Naive thymus-derived CD8-positive, alpha-beta T cell (primary cell): ENCODE data around the gene LIMCH1. TPM values are rescaled to one million over a fixed set of nuclear protein-coding genes. Genes with fewer than 3 reads are reported as not detected.
"Not testable (repeated sequence)": the region's sequence is repeated elsewhere in the genome, so short reads cannot be mapped to it uniquely, and the experiment has no call there.

Experiments
- ATAC-seq, 2 donors: fragments of 150-1000 bp; cut with Tn5 transposase in 1 of 2; sonication (Bioruptor Pico), chemical (Tn5 transposase) in 1 of 2; 1 replicate in 1 of 2; 2 replicates in 1 of 2; pipeline ENCODE4 v1.10.0; 2021; ENCODE audit warnings: mild to moderate bottlenecking in 2 of 2, moderate library complexity in 2 of 2
- POLR2A ChIA-PET: fragments of 350-600 bp; sonication (Branson Sonifier 250); formaldehyde crosslinking; loops from one replicate; lab custom pipeline; 2021; ENCODE audit warnings: antibody characterized with exemption; lab: Charles Lee
- DNase-seq, 10 donors: peaks; one replicate each; pipeline versions ENCODE4 v3.0.0 to v3.0.0-alpha.2; 2020 to 2022
- H3K27ac Mint-ChIP-seq, 10 donors: one replicate each; pipeline ENCODE4 v1.8.0; 2020 to 2022; ENCODE audit warnings: mild to moderate bottlenecking in 10 of 10, mixed read lengths in 10 of 10, moderate library complexity in 4 of 10, inconsistent platforms in 1 of 10
- H3K27me3 Mint-ChIP-seq, 5 donors: one replicate each; pipeline ENCODE4 v1.8.0; 2021 to 2022; ENCODE audit warnings: mixed read lengths in 5 of 5
- H3K36me3 Mint-ChIP-seq, 3 donors: one replicate each; pipeline ENCODE4 v1.8.0; 2020 to 2022; ENCODE audit warnings: mixed read lengths in 3 of 3, mild to moderate bottlenecking in 2 of 3, inconsistent platforms in 1 of 3
- H3K4me1 Mint-ChIP-seq, 4 donors: one replicate each; pipeline ENCODE4 v1.8.0; 2021 to 2022; ENCODE audit warnings: mixed read lengths in 4 of 4
- H3K4me3 Mint-ChIP-seq, 10 donors: one replicate each; pipeline ENCODE4 v1.8.0; 2020 to 2022; ENCODE audit warnings: mild to moderate bottlenecking in 10 of 10, mixed read lengths in 10 of 10, moderate library complexity in 6 of 10, inconsistent platforms in 1 of 10
- H3K9me3 Mint-ChIP-seq, 9 donors: one replicate each; pipeline ENCODE4 v1.8.0; 2020 to 2022; ENCODE audit warnings: mixed read lengths in 9 of 9, mild to moderate bottlenecking in 3 of 9, inconsistent platforms in 1 of 9, moderate library complexity in 1 of 9
- polyA plus RNA-seq, 3 donors: library from polyadenylated mRNA; unstranded; fragments of 300-500 nt; fragmentation: Illumina TruSeq; gene quantifications; one replicate each; pipeline ENCODE4 v1.2.3, GENCODE V29; 2021
- total RNA-seq, 8 experiments: library from RNA in 2 of 8; stranded (reverse) in 2 of 8; gene quantifications; one replicate each; pipeline ENCODE4 v1.2.3 and lab custom pipeline; 2021 to 2026

LIMCH1 gene
- total and polyA plus RNA-seq, 5 experiments from 2014 or later, result not detected

- Mint-ChIP-seq H3K27ac (no peak overlapping the region), H3K9me3 (peaks cover 0 to 2% (median 0%) of the 10 kb centered on the region in 9 donors), H3K27me3 (peaks cover 3 to 20% (median 6%) of the 10 kb centered on the region in 5 donors), H3K4me3 (no peak overlapping the region), H3K4me1 (peaks cover 0 to 3% (median under 1%) of the 10 kb centered on the region in 4 donors), H3K36me3 (no peaks in the 10 kb centered on the region)
- no peak for DNase-seq
- POLR2A ChIA-PET, result no interaction called here
- no peak for ATAC-seq
These were observed 150.0 kb downstream of the LIMCH1 start for GRCh38 chr4:41687971-41688370.

- no peaks in the 10 kb centered on the region for H3K9me3 Mint-ChIP-seq
These were observed 154.9 kb downstream of the LIMCH1 start for GRCh38 chr4:41692717-41693345.

GRCh38 chr4:41693629-41694028 is 155.7 kb downstream of the LIMCH1 start:
- Mint-ChIP-seq H3K9me3 (no peaks in the 10 kb centered on the region), H3K4me1 (peaks cover 0 to 5% (median 1%) of the 10 kb centered on the region in 4 donors), H3K27me3 (peaks cover 2 to 8% (median 4%) of the 10 kb centered on the region in 5 donors), H3K27ac (no peak overlapping the region), H3K36me3 (no peaks in the 10 kb centered on the region), H3K4me3 (no peak overlapping the region)
- DNase-seq (no peak), ATAC-seq (no peak)
- POLR2A ChIA-PET, result no interaction called here

More at GRCh38 chr4:41692717-41693345, 154.9 kb downstream of the LIMCH1 start:
- Mint-ChIP-seq H3K27ac (no peak overlapping the region), H3K36me3 (no peaks in the 10 kb centered on the region), H3K4me3 (no peak overlapping the region), H3K4me1 (peaks cover 0 to 5% (median 1%) of the 10 kb centered on the region in 4 donors), H3K27me3 (peaks cover 3 to 10% (median 5%) of the 10 kb centered on the region in 5 donors)
- POLR2A ChIA-PET, result no interaction called here
- DNase-seq (peak in 1 of 10 donors; percentile 19), ATAC-seq (no peak)

- H3K36me3 Mint-ChIP-seq, result no peaks in the 10 kb centered on the region
- no peak for DNase-seq
- no peaks in the 10 kb centered on the region for H3K9me3 Mint-ChIP-seq
- POLR2A ChIA-PET, result no interaction called here
- H3K4me3 Mint-ChIP-seq, result no peak overlapping the region
- ATAC-seq, result no peak
- peaks cover 0 to 4% (median 1%) of the 10 kb centered on the region in 5 donors for H3K27me3 Mint-ChIP-seq
- H3K4me1 Mint-ChIP-seq, result peaks cover 0 to 5% (median 1%) of the 10 kb centered on the region in 4 donors
- H3K27ac Mint-ChIP-seq, result no peak overlapping the region
These were observed 158.2 kb downstream of the LIMCH1 start for GRCh38 chr4:41696131-41696530.

GRCh38 chr4:41696763-41697162 is 158.8 kb downstream of the LIMCH1 start:
- ATAC-seq (no peak), DNase-seq (no peak)
- H3K27ac Mint-ChIP-seq, result no peak overlapping the region
- no peaks in the 10 kb centered on the region for H3K9me3 Mint-ChIP-seq
- POLR2A ChIA-PET, result no interaction called here
- H3K4me1 Mint-ChIP-seq, result peaks cover 0 to 5% (median 1%) of the 10 kb centered on the region in 4 donors
- peaks cover 0 to 5% (median under 1%) of the 10 kb centered on the region in 5 donors for H3K27me3 Mint-ChIP-seq
- H3K4me3 Mint-ChIP-seq, result no peak overlapping the region
- H3K36me3 Mint-ChIP-seq, result no peaks in the 10 kb centered on the region

GRCh38 chr4:41701983-41702382 is 164.0 kb downstream of the LIMCH1 start:
- DNase-seq (no peak), ATAC-seq (no peak)
- POLR2A ChIA-PET, result no interaction called here
- peaks cover 0 to 17% (median 0%) of the 10 kb centered on the region in 9 donors for H3K9me3 Mint-ChIP-seq
- peaks cover 5 to 28% (median 9%) of the 10 kb centered on the region in 5 donors for H3K27me3 Mint-ChIP-seq
- no peaks in the 10 kb centered on the region for H3K4me1 Mint-ChIP-seq
- H3K36me3 Mint-ChIP-seq, result no peaks in the 10 kb centered on the region
- H3K4me3 Mint-ChIP-seq, result no peak overlapping the region
- no peak overlapping the region for H3K27ac Mint-ChIP-seq

- Mint-ChIP-seq H3K27me3 (peaks cover 5 to 28% (median 9%) of the 10 kb centered on the region in 5 donors), H3K9me3 (peaks cover 0 to 17% (median 0%) of the 10 kb centered on the region in 9 donors), H3K4me3 (no peak overlapping the region), H3K27ac (no peak overlapping the region), H3K4me1 (no peaks in the 10 kb centered on the region), H3K36me3 (no peaks in the 10 kb centered on the region)
- DNase-seq, result no peak
- POLR2A ChIA-PET, result no interaction called here
- ATAC-seq, result no peak
These were observed 164.8 kb downstream of the LIMCH1 start for GRCh38 chr4:41702770-41703169.

- POLR2A ChIA-PET, result no interaction called here
- Mint-ChIP-seq H3K27ac (peak overlapping the region in 1 of 10 donors; percentile 60), H3K9me3 (peaks cover 0 to 17% (median 0%) of the 10 kb centered on the region in 9 donors), H3K27me3 (peaks cover 5 to 34% (median 15%) of the 10 kb centered on the region in 5 donors), H3K4me3 (no peak overlapping the region), H3K36me3 (no peaks in the 10 kb centered on the region), H3K4me1 (no peaks in the 10 kb centered on the region)
- ATAC-seq, result no peak
- DNase-seq, result no peak
These were observed 165.8 kb downstream of the LIMCH1 start for GRCh38 chr4:41703785-41704184.

GRCh38 chr4:41709844-41710481 is 172.0 kb downstream of the LIMCH1 start:
- POLR2A ChIA-PET, result no interaction called here

GRCh38 chr4:41711654-41712053 is 173.7 kb downstream of the LIMCH1 start:
- ATAC-seq, H3K9me3 Mint-ChIP-seq, DNase-seq, H3K4me1 Mint-ChIP-seq, H3K36me3 Mint-ChIP-seq, H3K27ac Mint-ChIP-seq, POLR2A ChIA-PET, H3K4me3 Mint-ChIP-seq: not testable (repeated sequence)
- H3K27me3 Mint-ChIP-seq, result peaks cover 4 to 21% (median 7%) of the 10 kb centered on the region in 5 donors

More at GRCh38 chr4:41709844-41710481, 172.0 kb downstream of the LIMCH1 start:
- Mint-ChIP-seq H3K36me3 (no peaks in the 10 kb centered on the region), H3K4me3 (no peak overlapping the region), H3K4me1 (no peaks in the 10 kb centered on the region), H3K27ac (no peak overlapping the region), H3K9me3 (peaks cover 0 to 6% (median 2%) of the 10 kb centered on the region in 9 donors), H3K27me3 (peaks cover 1 to 18% (median 8%) of the 10 kb centered on the region in 5 donors)
- DNase-seq, result no peak
- no peak for ATAC-seq

GRCh38 chr4:41712425-41712824 is 174.5 kb downstream of the LIMCH1 start:
- ATAC-seq, result no peak
- POLR2A ChIA-PET, result no interaction called here

GRCh38 chr4:41713768-41714167 is 175.8 kb downstream of the LIMCH1 start:
- no peak for ATAC-seq
- peaks cover 0 to 9% (median 2%) of the 10 kb centered on the region in 9 donors for H3K9me3 Mint-ChIP-seq
- no peak overlapping the region for H3K27ac Mint-ChIP-seq
- POLR2A ChIA-PET, result no interaction called here
- no peaks in the 10 kb centered on the region for H3K4me1 Mint-ChIP-seq
- no peak for DNase-seq
- H3K4me3 Mint-ChIP-seq, result no peak overlapping the region
- peaks cover 1 to 14% (median 3%) of the 10 kb centered on the region in 5 donors for H3K27me3 Mint-ChIP-seq
- H3K36me3 Mint-ChIP-seq, result no peaks in the 10 kb centered on the region

More at GRCh38 chr4:41712425-41712824, 174.5 kb downstream of the LIMCH1 start:
- DNase-seq, result no peak
- Mint-ChIP-seq H3K27me3 (peaks cover 4 to 21% (median 7%) of the 10 kb centered on the region in 5 donors), H3K36me3 (no peaks in the 10 kb centered on the region), H3K4me1 (no peaks in the 10 kb centered on the region), H3K27ac (no peak overlapping the region), H3K9me3 (peaks cover 0 to 9% (median 2%) of the 10 kb centered on the region in 9 donors), H3K4me3 (no peak overlapping the region)

- no peaks in the 10 kb centered on the region for H3K4me1 Mint-ChIP-seq
- H3K27ac Mint-ChIP-seq, result no peak overlapping the region
- no peaks in the 10 kb centered on the region for H3K36me3 Mint-ChIP-seq
- H3K27me3 Mint-ChIP-seq, result peaks cover 0 to 13% (median 4%) of the 10 kb centered on the region in 5 donors
- peaks cover 0 to 9% (median 2%) of the 10 kb centered on the region in 9 donors for H3K9me3 Mint-ChIP-seq
- no peak overlapping the region for H3K4me3 Mint-ChIP-seq
- no peak for DNase-seq
- ATAC-seq, result no peak
- POLR2A ChIA-PET, result no interaction called here
These were observed 176.5 kb downstream of the LIMCH1 start for GRCh38 chr4:41714364-41715000.
